Retinal pigment epithelial cell (primary cell): ENCODE results near the gene EFCAB9.

Source experiments
- DNase-seq: peaks from one replicate; pipeline ENCODE4 v3.0.0-alpha.2; 2010; ENCODE audit warnings: low read depth
- H3K4me3 ChIP-seq: 2 replicates; pipeline ENCODE4 v1.5.1; 2011; ENCODE audit warnings: mild to moderate bottlenecking, low read length, control low read depth, moderate library complexity
- CTCF ChIP-seq: conservative IDR thresholded peaks from 2 replicates; pipeline ENCODE4 v1.5.1; 2011; ENCODE audit warnings: low read depth, low read length, control low read depth, inconsistent platforms

Gene EFCAB9

GRCh38 chr5:172159016-172159415 is 35.0 kb upstream of the EFCAB9 start:
- TF ChIP-seq CTCF: no peak
- no peak overlapping the region for H3K4me3 ChIP-seq
- DNase-seq: no peak

- DNase-seq: no peak
- TF ChIP-seq CTCF: no peak
- no peak overlapping the region for H3K4me3 ChIP-seq
Measured at GRCh38 chr5:172160506-172160905, 33.5 kb upstream of the EFCAB9 start.

GRCh38 chr5:172162323-172162986 is 31.5 kb upstream of the EFCAB9 start:
- no peak overlapping the region for H3K4me3 ChIP-seq
- no peak for DNase-seq
- TF ChIP-seq CTCF: no peak

- H3K4me3 ChIP-seq: no peak overlapping the region
- TF ChIP-seq CTCF: no peak
- no peak for DNase-seq
Measured at GRCh38 chr5:172162987-172163343, 31.0 kb upstream of the EFCAB9 start.

- DNase-seq: no peak
- no peak for TF ChIP-seq CTCF
- no peak overlapping the region for H3K4me3 ChIP-seq
Measured at GRCh38 chr5:172163346-172163745, 30.6 kb upstream of the EFCAB9 start.

- no peak for TF ChIP-seq CTCF
- no peak for DNase-seq
- no peak overlapping the region for H3K4me3 ChIP-seq
Measured at GRCh38 chr5:172164769-172165212, 29.2 kb upstream of the EFCAB9 start.

GRCh38 chr5:172165465-172165864 is 28.5 kb upstream of the EFCAB9 start:
- H3K4me3 ChIP-seq: no peak overlapping the region
- DNase-seq: no peak
- TF ChIP-seq CTCF: no peak
